ENCODE results near the gene CCNO. TPM values are rescaled to one million over a fixed set of nuclear protein-coding genes. Genes with fewer than 3 reads are reported as not detected.
A peak's percentile ranks its signal among the peaks of the same experiment; 100 is the strongest.

The CCNO gene
- total RNA-seq, 1 donor from 2014 or later = 2.7 TPM

- Mint-ChIP-seq H3K27ac (no peak overlapping the region), H3K9me3 (no peaks in the 10 kb centered on the region), H3K36me3 (peaks cover 4% of the 10 kb centered on the region), H3K27me3 (peaks cover 91% of the 10 kb centered on the region), H3K4me1 (ENCODE audit: unreplicated experiment) (peaks cover 11% of the 10 kb centered on the region), H3K4me3 (peak overlapping the region; percentile 76)
- peak; percentile 90 for TF ChIP-seq CTCF (conservative IDR thresholded peaks at IDR 0.05)
- DNase-seq (ENCODE audit: extremely low spot score, unreplicated experiment) = peak; percentile 85
Observed at GRCh38 chr5:55226027-55226933, 7.1 kb downstream of the CCNO start.

GRCh38 chr5:55225346-55225745 is 8.1 kb downstream of the CCNO start:
- DNase-seq (ENCODE audit: extremely low spot score, unreplicated experiment) = no peak
- Mint-ChIP-seq H3K9me3 (no peaks in the 10 kb centered on the region), H3K27me3 (peaks cover 91% of the 10 kb centered on the region), H3K36me3 (peaks cover 4% of the 10 kb centered on the region), H3K4me1 (ENCODE audit: unreplicated experiment) (peaks cover 15% of the 10 kb centered on the region), H3K27ac (no peak overlapping the region), H3K4me3 (peak overlapping the region; percentile 34)
- TF ChIP-seq CTCF (conservative IDR thresholded peaks at IDR 0.05) = no peak

GRCh38 chr5:55223812-55224240 is 9.6 kb downstream of the CCNO start:
- H3K27me3 Mint-ChIP-seq = peaks cover 91% of the 10 kb centered on the region
- peaks cover 19% of the 10 kb centered on the region for H3K4me1 Mint-ChIP-seq (ENCODE audit: unreplicated experiment)
- H3K4me3 Mint-ChIP-seq = peak overlapping the region; percentile 68
- H3K9me3 Mint-ChIP-seq = no peaks in the 10 kb centered on the region
- TF ChIP-seq CTCF (conservative IDR thresholded peaks at IDR 0.05) = no peak
- no peak for DNase-seq (ENCODE audit: extremely low spot score, unreplicated experiment)
- H3K27ac Mint-ChIP-seq = no peak overlapping the region
- peaks cover 4% of the 10 kb centered on the region for H3K36me3 Mint-ChIP-seq

GRCh38 chr5:55222985-55223811 is 10.2 kb downstream of the CCNO start:
- Mint-ChIP-seq H3K9me3 (no peaks in the 10 kb centered on the region), H3K36me3 (peaks cover 4% of the 10 kb centered on the region), H3K4me3 (peak overlapping the region; percentile 73), H3K4me1 (ENCODE audit: unreplicated experiment) (peaks cover 19% of the 10 kb centered on the region), H3K27me3 (peaks cover 91% of the 10 kb centered on the region), H3K27ac (peak overlapping the region; percentile 46)
- no peak for DNase-seq (ENCODE audit: extremely low spot score, unreplicated experiment)
- TF ChIP-seq CTCF (conservative IDR thresholded peaks at IDR 0.05) = no peak

DNA sequence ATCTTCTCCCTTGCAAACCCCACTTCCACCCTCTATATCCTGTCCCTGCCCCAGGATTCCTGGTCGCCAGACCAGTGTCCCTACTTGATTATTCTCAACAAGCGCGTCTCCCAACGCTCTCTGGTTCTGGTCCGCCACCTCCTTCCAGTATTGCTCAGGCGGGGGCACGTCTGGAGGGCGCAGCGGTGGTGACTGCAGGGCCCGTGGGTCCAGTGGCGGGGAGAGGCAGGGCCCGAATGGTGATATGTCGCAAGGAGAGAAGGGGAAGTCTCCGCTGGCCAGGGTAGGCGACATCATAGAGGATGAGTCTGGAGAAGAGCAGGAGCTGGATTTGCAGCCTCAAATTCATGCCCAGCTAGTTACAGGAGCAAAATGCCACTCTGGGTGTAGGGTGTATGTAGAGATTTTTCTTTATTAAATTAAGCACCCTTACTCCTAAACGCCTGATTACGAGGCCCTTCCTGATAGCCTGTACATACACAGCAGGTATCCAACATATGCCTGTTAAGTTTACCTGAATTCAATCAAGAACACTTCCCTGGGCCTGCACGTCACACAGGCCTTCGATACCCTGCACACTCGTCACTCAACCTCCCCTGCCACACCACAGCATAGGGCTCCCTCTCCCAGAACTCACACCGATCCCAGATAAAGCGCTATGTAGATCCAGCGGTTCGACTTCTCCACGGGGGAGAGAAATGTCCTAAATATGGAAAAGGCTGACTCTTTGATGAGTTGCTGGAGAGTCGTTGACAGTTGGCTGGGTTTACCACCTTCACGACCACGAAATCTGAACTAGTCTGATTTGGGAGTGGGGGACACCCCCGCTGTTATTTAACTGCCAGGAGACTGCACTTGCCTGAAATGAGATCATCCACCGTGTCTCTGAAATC is 11.1 kb downstream of the CCNO start:
- Mint-ChIP-seq H3K27ac (peak overlapping the region; percentile 46), H3K9me3 (no peaks in the 10 kb centered on the region), H3K4me1 (ENCODE audit: unreplicated experiment) (peaks cover 14% of the 10 kb centered on the region), H3K36me3 (peaks cover 4% of the 10 kb centered on the region), H3K27me3 (peaks cover 86% of the 10 kb centered on the region), H3K4me3 (peak overlapping the region; percentile 73)
- DNase-seq (ENCODE audit: extremely low spot score, unreplicated experiment) = no peak
- no peak for TF ChIP-seq CTCF (conservative IDR thresholded peaks at IDR 0.05)

Measured in type B pancreatic cell (in vitro differentiated cells).